GM20000 (cell line): ENCODE results near the gene BCKDHB.
"Not testable (repeated sequence)": the region's sequence is repeated elsewhere in the genome, so short reads cannot be mapped to it uniquely, and the experiment has no call there.

ENCODE experiments used
- DNase-seq: peaks from one replicate; pipeline ENCODE4 v3.0.0; 2012; ENCODE audit warnings: low spot score
- TF ChIP-seq, protein P1 (sequence below): IDR thresholded peaks from 2 replicates; pipeline ENCODE4 v1.5.1; 2012; ENCODE audit warnings: mild to moderate bottlenecking, control low read depth; ENCODE audit errors: extremely low read depth, missing control alignments

The BCKDHB gene

DNA sequence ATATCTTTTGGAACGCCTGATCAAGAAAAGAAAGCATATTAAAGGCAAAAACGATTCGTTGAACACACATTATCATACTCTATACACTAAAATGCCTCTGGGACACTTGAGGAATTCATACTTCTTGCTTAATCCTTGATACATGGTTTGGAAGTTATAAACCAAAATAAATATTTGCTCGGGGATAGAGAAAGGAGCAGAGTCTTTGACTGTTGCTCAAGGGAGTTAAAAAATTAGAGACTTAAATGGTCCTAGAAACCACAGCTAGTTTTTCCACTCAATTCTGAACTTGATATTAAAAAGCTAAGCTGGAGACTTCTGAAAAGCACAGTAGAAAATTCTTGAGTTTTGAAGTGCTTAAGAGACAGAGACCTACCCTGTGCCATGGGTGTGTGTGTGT is 98.9 kb downstream of the BCKDHB start:
- TF ChIP-seq, protein P1, sequence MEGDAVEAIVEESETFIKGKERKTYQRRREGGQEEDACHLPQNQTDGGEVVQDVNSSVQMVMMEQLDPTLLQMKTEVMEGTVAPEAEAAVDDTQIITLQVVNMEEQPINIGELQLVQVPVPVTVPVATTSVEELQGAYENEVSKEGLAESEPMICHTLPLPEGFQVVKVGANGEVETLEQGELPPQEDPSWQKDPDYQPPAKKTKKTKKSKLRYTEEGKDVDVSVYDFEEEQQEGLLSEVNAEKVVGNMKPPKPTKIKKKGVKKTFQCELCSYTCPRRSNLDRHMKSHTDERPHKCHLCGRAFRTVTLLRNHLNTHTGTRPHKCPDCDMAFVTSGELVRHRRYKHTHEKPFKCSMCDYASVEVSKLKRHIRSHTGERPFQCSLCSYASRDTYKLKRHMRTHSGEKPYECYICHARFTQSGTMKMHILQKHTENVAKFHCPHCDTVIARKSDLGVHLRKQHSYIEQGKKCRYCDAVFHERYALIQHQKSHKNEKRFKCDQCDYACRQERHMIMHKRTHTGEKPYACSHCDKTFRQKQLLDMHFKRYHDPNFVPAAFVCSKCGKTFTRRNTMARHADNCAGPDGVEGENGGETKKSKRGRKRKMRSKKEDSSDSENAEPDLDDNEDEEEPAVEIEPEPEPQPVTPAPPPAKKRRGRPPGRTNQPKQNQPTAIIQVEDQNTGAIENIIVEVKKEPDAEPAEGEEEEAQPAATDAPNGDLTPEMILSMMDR, result no peak
- no peak for DNase-seq

DNA sequence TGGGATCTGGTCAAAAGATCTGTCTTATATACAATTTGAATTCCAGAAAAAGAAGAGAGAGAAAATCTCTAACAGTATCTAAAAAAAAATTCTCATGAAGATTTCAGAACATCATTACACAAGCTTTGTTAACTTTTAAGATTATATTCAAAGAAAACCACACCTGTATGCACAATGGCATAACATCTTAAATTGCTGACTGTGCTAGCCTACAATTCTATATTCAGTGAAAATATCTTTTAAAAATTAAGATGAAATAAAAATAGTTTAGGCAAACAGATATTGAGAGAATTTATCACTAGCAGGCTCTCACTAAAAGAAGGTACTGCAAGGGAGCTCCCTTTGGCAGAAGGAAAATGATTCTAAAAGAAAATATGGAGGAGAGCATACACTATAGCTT is 100.3 kb downstream of the BCKDHB start:
- TF ChIP-seq, protein P1, result no peak
- no peak for DNase-seq

DNA sequence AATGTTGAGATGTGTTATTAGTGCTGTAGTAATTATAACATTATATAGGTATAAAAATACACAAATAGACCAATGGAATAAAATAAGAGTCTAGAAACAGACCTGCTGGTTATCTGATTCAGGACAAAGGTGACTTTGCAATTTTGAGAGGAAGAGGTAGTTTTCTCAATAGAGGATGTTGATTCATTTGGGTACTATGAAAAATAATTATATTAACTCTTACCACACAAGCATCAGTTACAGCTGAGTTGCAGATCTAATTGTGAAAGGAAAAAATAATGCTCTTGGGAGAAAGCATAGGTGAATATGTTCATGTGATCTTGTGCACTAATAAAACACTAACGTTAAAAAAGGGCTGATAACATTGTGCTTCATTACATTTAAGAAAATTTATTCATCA is 103.0 kb downstream of the BCKDHB start:
- DNase-seq, result no peak
- TF ChIP-seq, protein P1, result no peak

DNA sequence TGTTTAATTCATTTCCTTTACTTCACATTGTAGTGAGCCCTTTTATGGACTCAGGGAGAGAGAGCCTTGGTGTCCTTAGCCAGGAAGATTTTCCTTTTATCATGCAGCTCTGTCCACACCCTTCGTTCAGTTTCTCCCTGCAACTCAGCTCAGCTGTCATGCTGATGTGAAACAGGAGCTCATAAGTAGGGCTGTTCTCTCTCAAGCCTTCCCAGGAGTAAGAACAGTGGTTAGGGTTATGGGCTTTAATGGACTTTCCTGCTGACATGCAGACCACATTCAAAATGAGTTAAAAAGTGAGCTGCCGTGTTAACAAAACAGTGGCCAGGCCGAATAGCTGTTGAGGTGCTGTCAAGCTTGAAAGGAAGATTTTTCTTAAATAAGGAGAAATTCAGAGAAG is 104.1 kb downstream of the BCKDHB start:
- TF ChIP-seq, protein P1, result no peak
- no peak for DNase-seq

DNA sequence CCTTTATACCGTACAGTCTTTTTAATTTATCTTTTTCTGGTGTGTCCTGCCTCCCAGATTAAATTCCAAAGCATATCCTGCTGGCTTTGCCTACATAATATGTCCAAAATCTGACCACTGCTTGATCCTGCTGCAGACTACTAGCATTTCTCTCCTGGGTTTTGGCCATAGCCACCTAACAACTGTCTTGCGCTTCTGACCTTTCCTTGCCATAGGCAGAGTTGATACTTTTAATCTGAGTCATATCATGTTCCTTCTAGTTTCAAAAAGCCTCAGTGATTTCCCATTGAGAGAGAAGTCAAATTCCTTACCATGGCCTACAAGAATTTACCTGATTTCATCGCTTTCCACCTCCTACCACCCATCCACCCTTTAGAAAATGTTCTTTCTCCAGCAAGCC is 104.8 kb downstream of the BCKDHB start:
- TF ChIP-seq, protein P1, result no peak
- DNase-seq, result no peak

DNA sequence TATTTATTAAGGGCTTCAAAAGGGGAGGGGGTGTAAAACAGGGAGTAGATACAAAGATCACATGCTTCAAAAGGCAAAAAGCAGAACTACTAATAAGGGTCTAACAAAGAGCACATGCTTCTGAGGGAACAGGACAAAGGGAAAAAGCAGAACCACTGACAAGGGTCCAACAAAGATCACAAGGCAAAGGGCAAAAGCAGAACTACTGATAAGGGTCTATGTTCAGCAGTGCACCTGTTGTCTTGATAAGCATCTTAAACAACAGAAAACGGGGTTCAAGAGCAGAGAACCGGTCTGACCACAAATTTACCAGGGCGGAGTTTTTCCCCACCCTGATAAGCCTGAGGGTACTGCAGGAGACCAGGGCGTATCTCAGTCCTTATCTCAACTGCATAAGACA is 105.4 kb downstream of the BCKDHB start:
- not testable (repeated sequence) for DNase-seq

DNA sequence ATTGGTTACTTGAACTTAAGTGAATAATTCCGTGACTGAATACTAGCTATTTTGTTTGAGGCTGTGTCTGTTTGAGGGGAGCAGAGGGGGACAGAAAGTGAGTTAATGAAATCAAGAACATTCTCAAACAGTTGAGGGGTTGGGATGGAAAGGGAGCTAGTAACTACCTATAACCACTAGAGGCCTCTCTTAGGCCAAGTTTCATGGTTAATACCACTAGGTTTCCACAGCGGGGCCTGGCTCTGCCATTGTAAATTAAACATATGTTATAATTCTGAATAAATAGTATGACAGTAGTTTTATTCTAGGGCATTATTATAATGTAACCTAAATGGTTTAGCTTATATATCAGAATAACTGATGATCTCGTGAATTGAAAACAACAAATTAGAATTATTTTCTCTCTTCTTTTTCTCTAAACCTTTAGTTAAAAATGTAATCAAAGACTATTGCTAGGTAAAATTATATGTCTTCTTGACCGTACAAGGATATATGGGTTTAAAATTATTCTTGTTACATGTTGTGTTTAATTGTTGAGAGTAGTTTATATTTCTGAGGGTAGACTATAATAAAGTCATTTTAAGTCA is 108.1 kb downstream of the BCKDHB start:
- DNase-seq, result peak; percentile 34
- TF ChIP-seq, protein P1, result peak; percentile 74

DNA sequence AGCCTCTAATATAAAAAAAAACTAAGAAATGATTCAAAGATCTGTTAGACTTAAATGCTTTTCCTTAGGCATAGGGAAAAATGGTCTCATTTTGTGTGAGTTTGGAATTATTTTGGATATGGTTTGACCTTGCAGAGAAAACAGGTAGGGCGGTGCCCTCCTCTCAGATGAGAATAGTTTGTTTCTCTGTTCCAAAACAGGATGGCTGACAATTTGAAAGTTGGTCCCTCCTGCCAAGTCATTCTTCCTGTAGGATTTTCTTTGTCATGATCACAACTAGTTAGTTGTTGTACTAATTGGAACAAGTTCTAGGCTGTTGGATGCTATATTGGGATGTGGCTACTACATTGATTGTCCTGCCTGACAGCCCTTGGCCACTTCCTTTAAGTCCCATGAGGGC is 108.6 kb downstream of the BCKDHB start:
- TF ChIP-seq, protein P1, result no peak
- DNase-seq, result no peak
